GM13976 (cell line): ENCODE measurements around the gene AGFG1.
"Not testable (repeated sequence)": the region's sequence is repeated elsewhere in the genome, so short reads cannot be mapped to it uniquely, and the experiment has no call there.

Experiments
- DNase-seq: peaks from one replicate; pipeline ENCODE4 v3.0.0; 2012; ENCODE audit warnings: low spot score
- in situ Hi-C: fragments of 300-500 bp; cut with MboI; formaldehyde crosslinking; loops from one replicate; pipeline ENCODE4 v1.12.0; 2022; ENCODE audit warnings: low sequenced_read_pairs, mixed read lengths, inconsistent platforms; ENCODE audit not compliant: unreplicated experiment
- TF ChIP-seq, protein P1 (sequence below): IDR thresholded peaks from 2 replicates; pipeline ENCODE4 v1.5.1; 2012; ENCODE audit warnings: borderline replicate concordance, mild to moderate bottlenecking; ENCODE audit not compliant: insufficient read depth; ENCODE audit errors: extremely low read depth, missing control alignments, control extremely low read depth

The AGFG1 gene

DNA sequence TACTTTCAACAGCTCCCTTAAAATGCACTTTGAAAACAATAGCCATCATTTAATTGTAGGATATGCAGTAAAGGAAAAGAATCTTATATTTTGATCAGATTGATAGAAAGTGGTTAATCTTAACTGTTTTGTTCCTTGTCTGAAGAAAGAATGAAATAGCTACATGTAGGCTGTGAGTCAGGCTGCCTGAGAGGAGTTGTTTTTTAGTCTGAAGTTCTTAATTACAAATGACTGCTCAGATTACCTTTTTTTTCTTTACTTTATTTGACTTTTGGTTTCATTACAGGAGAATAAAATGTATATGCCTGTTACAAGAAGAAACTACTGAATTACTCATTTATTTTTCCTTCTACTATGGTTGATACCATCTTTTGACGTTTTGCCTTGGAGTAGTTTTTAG, 56.8 kb downstream of the AGFG1 start:
- no peak for DNase-seq
- in situ Hi-C loops = no loop called here
- TF ChIP-seq, protein P1, sequence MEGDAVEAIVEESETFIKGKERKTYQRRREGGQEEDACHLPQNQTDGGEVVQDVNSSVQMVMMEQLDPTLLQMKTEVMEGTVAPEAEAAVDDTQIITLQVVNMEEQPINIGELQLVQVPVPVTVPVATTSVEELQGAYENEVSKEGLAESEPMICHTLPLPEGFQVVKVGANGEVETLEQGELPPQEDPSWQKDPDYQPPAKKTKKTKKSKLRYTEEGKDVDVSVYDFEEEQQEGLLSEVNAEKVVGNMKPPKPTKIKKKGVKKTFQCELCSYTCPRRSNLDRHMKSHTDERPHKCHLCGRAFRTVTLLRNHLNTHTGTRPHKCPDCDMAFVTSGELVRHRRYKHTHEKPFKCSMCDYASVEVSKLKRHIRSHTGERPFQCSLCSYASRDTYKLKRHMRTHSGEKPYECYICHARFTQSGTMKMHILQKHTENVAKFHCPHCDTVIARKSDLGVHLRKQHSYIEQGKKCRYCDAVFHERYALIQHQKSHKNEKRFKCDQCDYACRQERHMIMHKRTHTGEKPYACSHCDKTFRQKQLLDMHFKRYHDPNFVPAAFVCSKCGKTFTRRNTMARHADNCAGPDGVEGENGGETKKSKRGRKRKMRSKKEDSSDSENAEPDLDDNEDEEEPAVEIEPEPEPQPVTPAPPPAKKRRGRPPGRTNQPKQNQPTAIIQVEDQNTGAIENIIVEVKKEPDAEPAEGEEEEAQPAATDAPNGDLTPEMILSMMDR = no peak

DNA sequence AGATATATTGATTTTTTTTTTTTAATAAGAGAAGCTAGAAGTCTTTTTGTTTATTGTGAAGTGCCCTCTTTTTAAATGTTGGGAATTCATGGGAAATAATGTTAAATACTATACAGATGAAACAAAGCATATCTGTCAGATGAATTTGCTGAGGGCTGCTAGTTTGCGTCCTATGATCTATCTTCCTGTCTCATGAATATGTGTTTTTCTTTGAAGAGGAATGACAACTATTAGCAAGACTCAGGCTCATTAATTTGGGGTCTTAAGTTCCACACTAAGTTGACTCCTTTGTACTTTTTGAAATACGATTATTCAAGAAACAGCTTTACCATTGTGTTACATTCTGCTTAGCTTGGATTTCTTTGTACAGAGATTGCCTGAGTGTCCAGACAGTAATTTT, 57.9 kb downstream of the AGFG1 start:
- DNase-seq = no peak
- TF ChIP-seq, protein P1 = no peak
- in situ Hi-C loops = no loop called here

DNA sequence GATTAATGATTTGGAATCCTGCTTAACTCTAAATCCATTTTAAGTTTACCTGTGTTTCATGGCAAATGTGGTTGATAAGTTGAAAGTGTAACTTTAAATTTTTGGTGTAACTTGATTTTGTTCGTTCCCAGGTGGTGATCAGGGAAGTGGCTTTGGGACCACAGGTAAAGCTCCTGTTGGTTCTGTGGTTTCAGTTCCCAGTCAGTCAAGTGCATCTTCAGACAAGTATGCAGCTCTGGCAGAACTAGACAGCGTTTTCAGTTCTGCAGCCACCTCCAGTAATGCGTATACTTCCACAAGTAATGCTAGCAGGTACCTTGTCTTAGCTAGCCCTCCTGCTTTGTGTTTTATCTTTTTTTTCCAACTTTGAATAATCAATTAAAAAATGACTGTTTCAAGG, 62.8 kb downstream of the AGFG1 start:
- in situ Hi-C loops = no loop called here
- DNase-seq = no peak
- TF ChIP-seq, protein P1 = no peak

DNA sequence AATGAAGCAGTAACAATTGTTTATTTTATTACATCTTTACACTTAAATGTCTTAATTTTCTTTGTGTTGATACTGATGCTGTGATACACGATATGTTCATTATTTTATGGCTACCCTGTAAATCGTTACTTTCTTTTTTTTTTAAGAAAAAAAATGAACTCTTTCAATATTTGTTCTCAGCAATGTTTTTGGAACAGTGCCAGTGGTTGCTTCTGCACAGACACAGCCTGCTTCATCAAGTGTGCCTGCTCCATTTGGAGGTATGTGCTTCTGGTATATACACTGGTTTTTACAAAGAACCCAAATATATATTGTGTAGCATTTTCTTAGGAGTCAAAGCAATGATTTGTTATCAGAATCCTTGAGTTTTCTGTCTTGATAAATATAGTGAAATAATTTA, 64.5 kb downstream of the AGFG1 start:
- in situ Hi-C loops = no loop called here
- no peak for DNase-seq
- TF ChIP-seq, protein P1 = no peak

DNA sequence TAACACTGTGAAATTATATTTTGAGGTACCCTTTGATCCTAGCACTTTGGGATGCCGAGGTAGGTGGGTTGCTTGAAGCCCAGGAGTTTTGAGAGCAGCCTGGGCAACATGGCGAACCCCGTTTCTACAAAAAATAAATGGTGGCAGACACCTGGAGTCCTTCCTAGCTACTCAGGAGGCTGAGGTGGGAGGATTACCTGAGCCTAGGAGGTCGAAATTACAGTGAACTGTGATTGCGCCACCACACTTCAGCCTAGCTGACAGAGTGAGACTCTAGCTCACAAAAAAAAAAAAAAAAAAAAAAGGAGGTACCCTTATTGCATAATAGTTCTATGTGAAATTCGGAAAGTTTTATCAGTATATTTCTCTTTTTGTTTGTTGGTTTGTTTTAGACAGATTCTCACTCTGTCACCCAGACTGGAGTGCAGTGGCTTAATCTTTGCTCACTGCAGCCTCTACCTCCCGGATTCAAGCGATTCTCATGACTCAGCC, 67.6 kb downstream of the AGFG1 start:
- in situ Hi-C loops = no loop called here
- no peak for DNase-seq
- TF ChIP-seq, protein P1 = no peak

DNA sequence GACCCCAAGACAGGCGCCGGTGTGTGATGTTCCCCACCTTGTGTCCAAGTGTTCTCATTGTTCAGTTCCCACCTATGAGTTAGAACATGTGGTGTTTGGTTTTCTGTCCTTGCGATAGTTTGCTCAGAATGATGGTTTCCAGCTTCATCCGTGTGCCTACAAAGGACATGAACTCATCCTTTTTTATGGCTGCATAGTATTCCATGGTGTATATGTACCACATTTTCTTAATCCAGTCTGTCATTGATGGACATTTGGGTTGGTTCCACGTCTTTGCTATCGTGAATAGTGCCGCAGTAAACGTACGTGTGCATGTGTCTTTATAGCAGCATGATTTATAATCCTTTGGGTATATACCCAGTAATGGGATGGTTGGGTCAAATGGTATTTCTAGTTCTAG, 68.4 kb downstream of the AGFG1 start:
- DNase-seq, in situ Hi-C loops: not testable (repeated sequence)

DNA sequence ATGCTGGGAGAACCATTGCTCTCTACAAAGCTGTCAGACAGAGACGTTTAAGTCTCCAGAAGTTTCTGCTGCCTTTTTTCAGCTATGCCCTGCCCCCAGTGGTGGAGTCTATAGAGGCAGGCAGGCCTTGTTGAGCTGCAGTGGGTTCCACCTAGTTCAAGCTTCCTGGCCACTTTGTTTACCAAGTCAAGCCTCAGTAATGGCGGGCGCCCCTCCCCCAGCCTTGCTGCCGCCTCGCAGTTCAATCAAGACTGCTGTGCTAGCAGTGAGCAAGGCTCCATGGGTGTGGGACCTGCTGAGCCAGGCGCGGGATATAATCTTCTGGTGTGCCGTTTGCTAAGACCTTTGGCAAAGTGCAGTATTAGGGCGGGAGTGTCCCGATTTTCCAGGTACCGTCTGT, 74.0 kb downstream of the AGFG1 start:
- in situ Hi-C loops = no loop called here

More for the DNA sequence above, 74.0 kb downstream of the AGFG1 start:
- TF ChIP-seq, protein P1 = no peak
- DNase-seq = no peak
